HEK293 (cell line): ENCODE data around the gene ATP8A1.

Experiments
- AEBP2 ChIP-seq: fragments of 450-650 bp; formaldehyde crosslinking; IDR thresholded peaks from 2 replicates; pipeline ENCODE4 v1.5.1; 2016; ENCODE audit warnings: missing biosample characterization, missing genetic modification characterization, borderline replicate concordance
- ATF2 ChIP-seq: fragments of 450-650 bp; formaldehyde crosslinking; IDR thresholded peaks from 2 replicates; pipeline ENCODE4 v1.5.1; 2016; ENCODE audit warnings: missing biosample characterization, missing genetic modification characterization, low read depth
- HOXC10 ChIP-seq: sonication (generic); formaldehyde crosslinking; IDR thresholded peaks from 2 replicates; pipeline ENCODE4 v1.8.1; 2023; ENCODE audit warnings: mild to moderate bottlenecking, missing genetic modification reagents
- KLF8 ChIP-seq: fragments of 450-650 bp; formaldehyde crosslinking; IDR thresholded peaks from 2 replicates; pipeline ENCODE4 v1.5.1; 2016; ENCODE audit warnings: missing biosample characterization, missing genetic modification characterization
- MYNN ChIP-seq: fragments of 450-650 bp; formaldehyde crosslinking; IDR thresholded peaks from 2 replicates; pipeline ENCODE4 v1.5.1; 2016; ENCODE audit warnings: missing biosample characterization, missing genetic modification characterization, borderline replicate concordance
- OVOL3 ChIP-seq: fragments of 450-650 bp; formaldehyde crosslinking; IDR thresholded peaks from 2 replicates; pipeline ENCODE4 v1.5.1; 2016; ENCODE audit warnings: missing biosample characterization, missing genetic modification characterization
- TRIM28 ChIP-seq: IDR thresholded peaks from 2 replicates; pipeline ENCODE4 v1.6.1; 2011; ENCODE audit warnings: low read length, control low read depth, borderline replicate concordance
- WT1 ChIP-seq: fragments of 450-650 bp; formaldehyde crosslinking; IDR thresholded peaks from 2 replicates; pipeline ENCODE4 v1.5.1; 2016; ENCODE audit warnings: missing biosample characterization, missing genetic modification characterization
- ZBTB44 ChIP-seq: fragments of 450-650 bp; IDR thresholded peaks from 2 replicates; pipeline ENCODE4 v1.5.1; 2018; ENCODE audit warnings: missing biosample characterization, mild to moderate bottlenecking, missing genetic modification characterization
- ZNF114 ChIP-seq: fragments of 450-650 bp; formaldehyde crosslinking; IDR thresholded peaks from 2 replicates; pipeline ENCODE4 v1.5.0; 2017; ENCODE audit warnings: missing biosample characterization, missing genetic modification characterization
- ZNF155 ChIP-seq: fragments of 450-650 bp; formaldehyde crosslinking; IDR thresholded peaks from 2 replicates; pipeline ENCODE4 v1.5.1; 2016; ENCODE audit warnings: missing biosample characterization, missing genetic modification characterization
- ZNF211 ChIP-seq: fragments of 450-650 bp; formaldehyde crosslinking; IDR thresholded peaks from 2 replicates; pipeline ENCODE4 v1.5.1; 2016; ENCODE audit warnings: low read depth, missing biosample characterization, missing genetic modification characterization
- ZNF214 ChIP-seq: fragments of 450-650 bp; formaldehyde crosslinking; IDR thresholded peaks from 2 replicates; pipeline ENCODE4 v1.5.1; 2017; ENCODE audit warnings: missing biosample characterization, mild to moderate bottlenecking, missing genetic modification characterization, borderline replicate concordance
- ZNF221 ChIP-seq: fragments of 450-650 bp; formaldehyde crosslinking; IDR thresholded peaks from 2 replicates; pipeline ENCODE4 v1.5.1; 2017; ENCODE audit warnings: missing biosample characterization, missing genetic modification characterization, borderline replicate concordance
- ZNF23 ChIP-seq: fragments of 450-650 bp; formaldehyde crosslinking; IDR thresholded peaks from 2 replicates; pipeline ENCODE4 v1.5.1; 2016; ENCODE audit warnings: missing biosample characterization, missing genetic modification characterization, borderline replicate concordance
- ZNF354C ChIP-seq: fragments of 450-650 bp; formaldehyde crosslinking; IDR thresholded peaks from 2 replicates; pipeline ENCODE4 v1.5.1; 2016; ENCODE audit warnings: missing biosample characterization, missing genetic modification characterization, low read depth, borderline replicate concordance
- ZNF391 ChIP-seq: fragments of 450-650 bp; formaldehyde crosslinking; IDR thresholded peaks from 2 replicates; pipeline ENCODE4 v1.5.1; 2016; ENCODE audit warnings: low read depth, missing biosample characterization, missing genetic modification characterization, borderline replicate concordance
- ZNF394 ChIP-seq: fragments of 450-650 bp; formaldehyde crosslinking; IDR thresholded peaks from 2 replicates; pipeline ENCODE4 v1.5.1; 2016; ENCODE audit warnings: missing biosample characterization, missing genetic modification characterization, mild to moderate bottlenecking, moderate library complexity, borderline replicate concordance
- ZNF404 ChIP-seq: fragments of 450-650 bp; formaldehyde crosslinking; IDR thresholded peaks from 2 replicates; pipeline ENCODE4 v1.5.1; 2017; ENCODE audit warnings: missing biosample characterization, missing genetic modification characterization
- ZNF416 ChIP-seq: fragments of 450-650 bp; formaldehyde crosslinking; IDR thresholded peaks from 2 replicates; pipeline ENCODE4 v1.5.1; 2016; ENCODE audit warnings: missing biosample characterization, missing genetic modification characterization
- ZNF433 ChIP-seq: fragments of 450-650 bp; formaldehyde crosslinking; IDR thresholded peaks from 2 replicates; pipeline ENCODE4 v1.5.1; 2016; ENCODE audit warnings: missing biosample characterization, missing genetic modification characterization, low read depth
- ZNF449 ChIP-seq: fragments of 450-650 bp; formaldehyde crosslinking; IDR thresholded peaks from 2 replicates; pipeline ENCODE4 v1.5.1; 2017; ENCODE audit warnings: missing biosample characterization, mild to moderate bottlenecking, missing genetic modification characterization, moderate library complexity
- ZNF48 ChIP-seq: fragments of 450-650 bp; formaldehyde crosslinking; IDR thresholded peaks from 2 replicates; pipeline ENCODE4 v1.5.1; 2016; ENCODE audit warnings: missing biosample characterization, missing genetic modification characterization
- ZNF514 ChIP-seq: fragments of 450-650 bp; formaldehyde crosslinking; IDR thresholded peaks from 2 replicates; pipeline ENCODE4 v1.5.1; 2016; ENCODE audit warnings: missing biosample characterization, missing genetic modification characterization
- ZNF521 ChIP-seq: fragments of 450-650 bp; formaldehyde crosslinking; IDR thresholded peaks from 2 replicates; pipeline ENCODE4 v1.5.1; 2017; ENCODE audit warnings: missing biosample characterization, mild to moderate bottlenecking, missing genetic modification characterization
- ZNF558 ChIP-seq: fragments of 450-650 bp; formaldehyde crosslinking; IDR thresholded peaks from 2 replicates; pipeline ENCODE4 v1.5.1; 2016; ENCODE audit warnings: missing biosample characterization, missing genetic modification characterization
- ZNF560 ChIP-seq: fragments of 450-650 bp; formaldehyde crosslinking; IDR thresholded peaks from 2 replicates; pipeline ENCODE4 v1.5.1; 2017; ENCODE audit warnings: missing biosample characterization, missing genetic modification characterization, borderline replicate concordance
- ZNF600 ChIP-seq: fragments of 450-650 bp; formaldehyde crosslinking; IDR thresholded peaks from 2 replicates; pipeline ENCODE4 v1.5.1; 2016; ENCODE audit warnings: missing biosample characterization, missing genetic modification characterization
- ZNF776 ChIP-seq: fragments of 450-650 bp; formaldehyde crosslinking; IDR thresholded peaks from 2 replicates; pipeline ENCODE4 v1.5.0; 2017; ENCODE audit warnings: missing biosample characterization, missing genetic modification characterization, borderline replicate concordance
- ZSCAN4 ChIP-seq: fragments of 450-650 bp; formaldehyde crosslinking; IDR thresholded peaks from 2 replicates; pipeline ENCODE4 v1.5.1; 2017; ENCODE audit warnings: missing biosample characterization, missing genetic modification characterization
- TF ChIP-seq, protein P1 (sequence below): fragments of 450-650 bp; formaldehyde crosslinking; IDR thresholded peaks from 2 replicates; pipeline ENCODE4 v1.5.0; 2017; ENCODE audit warnings: missing biosample characterization, missing genetic modification characterization, borderline replicate concordance

Gene ATP8A1

DNA sequence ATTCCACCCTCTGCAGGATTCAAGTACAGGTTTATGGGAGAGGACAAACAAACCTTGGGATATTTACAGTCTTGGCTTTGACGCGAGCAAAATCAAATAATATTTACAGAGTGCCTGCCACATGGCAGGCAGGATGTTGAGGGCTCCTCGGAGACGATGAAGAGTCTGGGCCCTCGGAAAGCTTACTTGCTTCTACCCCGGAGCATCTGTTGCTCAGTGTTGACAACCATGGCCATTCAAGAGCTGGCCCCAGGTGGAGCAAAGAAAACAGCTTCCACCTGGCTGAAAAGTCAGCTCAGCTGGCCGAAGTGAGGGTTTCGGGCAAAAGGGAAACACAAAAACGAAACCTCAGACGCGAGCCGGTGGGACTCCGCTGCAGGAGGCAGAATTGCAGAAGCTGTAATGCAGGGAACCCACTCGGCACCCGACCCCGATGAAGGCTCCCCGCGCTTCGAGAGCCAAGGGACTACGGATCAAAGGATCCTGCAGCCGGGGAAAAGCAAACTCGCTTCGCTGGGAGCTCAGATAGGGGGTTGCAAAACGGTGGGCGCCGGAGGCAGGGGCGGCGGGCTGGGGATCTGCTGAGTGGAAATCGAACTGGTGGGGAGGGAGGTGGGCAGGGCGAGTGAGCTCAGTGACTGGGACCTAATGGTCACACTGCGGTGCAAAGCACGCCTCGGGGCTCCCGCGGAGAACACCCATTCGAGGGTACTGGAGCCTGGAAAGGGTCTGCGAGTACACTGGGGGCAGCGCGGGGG, 805 bp downstream of the ATP8A1 start (continued):
- TF ChIP-seq ZNF600 (tag by site-specific recombination) (peak; percentile 53; the same call in 1 of the 2 replicates), ZNF114 (no peak), ZNF155 (tag by site-specific recombination) (no peak), ZNF560 (tag by site-specific recombination) (no peak), ZNF391 (tag by site-specific recombination) (no peak), ZNF404 (tag by site-specific recombination) (no peak), ZBTB44 (tag by site-specific recombination) (no peak), TRIM28 (no peak), MYNN (tag by site-specific recombination) (no peak), ZNF354C (tag by site-specific recombination) (no peak), KLF8 (tag by site-specific recombination) (no peak), WT1 (tag by site-specific recombination) (no peak), ZNF449 (tag by site-specific recombination) (no peak), OVOL3 (no peak), AEBP2 (tag by site-specific recombination) (no peak), ATF2 (tag by site-specific recombination) (no peak), ZNF433 (no peak), ZNF48 (tag by site-specific recombination) (no peak), ZNF521 (no peak), ZNF221 (tag by site-specific recombination) (no peak), ZNF23 (tag by site-specific recombination) (no peak), ZNF776 (tag by site-specific recombination) (no peak), ZNF514 (tag by site-specific recombination) (no peak), ZNF214 (tag by site-specific recombination) (no peak), HOXC10 (CRISPR knock-in tag) (no peak), ZNF558 (tag by site-specific recombination) (no peak), ZNF416 (tag by site-specific recombination) (no peak), ZSCAN4 (tag by site-specific recombination) (no peak), ZNF394 (tag by site-specific recombination) (no peak), ZNF211 (tag by site-specific recombination) (no peak)
- TF ChIP-seq, protein P1, sequence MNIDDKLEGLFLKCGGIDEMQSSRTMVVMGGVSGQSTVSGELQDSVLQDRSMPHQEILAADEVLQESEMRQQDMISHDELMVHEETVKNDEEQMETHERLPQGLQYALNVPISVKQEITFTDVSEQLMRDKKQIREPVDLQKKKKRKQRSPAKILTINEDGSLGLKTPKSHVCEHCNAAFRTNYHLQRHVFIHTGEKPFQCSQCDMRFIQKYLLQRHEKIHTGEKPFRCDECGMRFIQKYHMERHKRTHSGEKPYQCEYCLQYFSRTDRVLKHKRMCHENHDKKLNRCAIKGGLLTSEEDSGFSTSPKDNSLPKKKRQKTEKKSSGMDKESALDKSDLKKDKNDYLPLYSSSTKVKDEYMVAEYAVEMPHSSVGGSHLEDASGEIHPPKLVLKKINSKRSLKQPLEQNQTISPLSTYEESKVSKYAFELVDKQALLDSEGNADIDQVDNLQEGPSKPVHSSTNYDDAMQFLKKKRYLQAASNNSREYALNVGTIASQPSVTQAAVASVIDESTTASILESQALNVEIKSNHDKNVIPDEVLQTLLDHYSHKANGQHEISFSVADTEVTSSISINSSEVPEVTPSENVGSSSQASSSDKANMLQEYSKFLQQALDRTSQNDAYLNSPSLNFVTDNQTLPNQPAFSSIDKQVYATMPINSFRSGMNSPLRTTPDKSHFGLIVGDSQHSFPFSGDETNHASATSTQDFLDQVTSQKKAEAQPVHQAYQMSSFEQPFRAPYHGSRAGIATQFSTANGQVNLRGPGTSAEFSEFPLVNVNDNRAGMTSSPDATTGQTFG (tag by site-specific recombination) = no peak
